Measurements from ENCODE around the gene RGS11.
"Not testable (repeated sequence)": the region's sequence is repeated elsewhere in the genome, so short reads cannot be mapped to it uniquely, and the experiment has no call there.

The RGS11 gene

DNA sequence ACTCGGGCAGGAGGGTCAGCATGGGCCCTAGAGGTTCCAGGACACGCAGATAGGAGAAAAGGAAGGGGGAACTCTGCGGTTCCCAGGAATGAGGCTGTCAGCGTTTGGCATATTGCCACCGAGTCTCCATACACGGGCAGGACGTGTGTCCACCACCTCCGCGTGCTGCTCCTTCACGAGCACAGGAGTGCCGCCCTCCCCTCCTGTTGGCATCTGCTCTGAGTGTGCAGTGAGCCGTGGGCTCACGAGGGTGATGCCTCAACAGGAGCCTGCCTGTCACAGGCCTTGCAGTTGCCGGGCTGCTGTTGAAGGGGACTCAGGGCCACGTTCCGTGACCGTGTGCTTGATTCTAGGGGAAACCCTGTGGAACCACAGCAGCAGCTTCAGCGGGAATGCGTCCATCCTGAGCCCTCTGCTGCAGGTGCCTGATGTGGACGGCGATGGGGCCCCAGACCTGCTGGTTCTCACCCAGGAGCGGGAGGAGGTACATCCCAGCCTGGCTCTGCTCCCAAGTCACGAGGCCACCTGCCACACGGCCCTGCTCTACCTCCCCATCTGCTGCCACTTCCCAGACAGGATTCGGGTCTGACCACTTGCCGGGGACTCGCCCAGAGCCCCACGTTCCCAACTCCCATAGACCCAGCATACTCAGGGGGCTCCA lies 14.6 kb downstream of the RGS11 start:
- DNase-seq = no peak

DNA sequence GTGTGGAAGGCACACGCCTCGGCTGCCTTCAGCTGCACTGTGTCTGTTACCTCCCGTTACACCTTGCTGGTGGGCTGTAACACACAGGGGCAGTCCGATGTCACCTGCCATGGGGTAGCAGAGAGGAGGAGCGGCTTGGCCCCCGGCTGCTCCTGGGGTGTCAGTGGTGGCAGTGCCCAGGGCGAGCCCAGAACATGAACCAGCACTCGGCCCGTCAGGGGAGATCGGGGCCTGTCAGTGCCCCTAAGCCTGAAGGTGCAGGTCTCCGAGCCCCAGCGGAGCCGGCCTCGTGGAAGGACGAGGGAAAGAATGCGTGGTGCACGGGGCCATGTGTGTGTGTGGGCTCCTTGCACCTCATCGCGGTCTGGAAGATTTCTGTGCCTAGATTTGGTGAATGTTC lies 15.4 kb downstream of the RGS11 start:
- no peak for DNase-seq

DNA sequence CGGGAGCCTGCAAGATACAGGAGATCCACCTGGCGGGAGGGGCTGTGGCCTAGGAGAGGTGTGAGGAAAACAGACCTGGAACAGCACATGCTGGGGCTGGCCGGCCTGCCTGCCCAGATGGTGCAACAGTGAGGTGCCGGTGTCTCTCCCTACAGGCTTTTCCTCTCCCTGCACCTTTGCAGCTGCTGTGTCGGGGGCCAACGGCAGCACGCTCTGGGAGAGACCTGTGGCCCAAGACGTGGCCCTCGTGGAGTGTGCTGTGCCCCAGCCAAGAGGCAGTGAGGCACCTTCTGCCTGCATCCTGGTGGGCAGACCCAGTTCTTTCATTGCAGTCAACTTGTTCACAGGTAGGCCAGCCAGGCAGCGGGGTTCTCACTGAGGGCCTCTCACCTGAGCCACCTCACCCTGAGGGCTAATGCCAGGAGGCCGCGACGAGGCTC lies 15.9 kb downstream of the RGS11 start:
- DNase-seq = no peak

DNA sequence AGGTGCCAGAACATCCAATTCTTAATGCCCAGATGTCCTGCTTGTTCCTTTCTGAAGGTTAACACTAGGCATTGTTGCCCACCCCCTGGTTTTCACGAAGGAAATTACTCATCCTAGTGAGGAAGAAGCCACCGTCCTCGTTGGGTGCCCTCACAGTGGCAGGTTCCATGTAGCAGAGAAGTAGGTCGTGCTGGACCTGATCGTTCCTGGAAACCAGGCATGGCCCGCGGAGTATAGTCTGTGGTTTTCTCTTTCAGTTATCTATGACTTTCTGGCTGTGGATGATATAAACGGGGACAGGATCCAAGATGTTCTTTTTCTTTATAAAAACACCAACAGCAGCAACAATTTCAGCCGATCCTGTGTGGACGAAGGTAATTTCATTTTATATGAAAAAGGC lies 16.5 kb downstream of the RGS11 start:
- DNase-seq = no peak

DNA sequence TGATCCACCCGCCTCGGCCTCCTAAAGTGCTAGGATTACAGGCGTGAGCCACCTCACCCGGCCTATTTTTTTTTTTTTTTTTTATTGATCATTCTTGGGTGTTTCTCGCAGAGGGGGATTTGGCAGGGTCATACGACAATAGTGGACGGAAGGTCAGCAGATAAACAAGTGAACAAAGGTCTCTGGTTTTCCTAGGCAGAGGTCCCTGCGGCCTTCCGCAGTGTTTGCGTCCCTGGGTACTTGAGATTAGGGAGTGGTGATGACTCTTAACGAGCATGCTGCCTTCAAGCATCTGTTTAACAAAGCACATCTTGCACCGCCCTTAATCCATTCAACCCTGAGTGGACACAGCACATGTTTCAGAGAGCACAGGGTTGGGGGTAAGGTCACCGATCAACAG lies 17.7 kb downstream of the RGS11 start:
- DNase-seq = not testable (repeated sequence)

DNA sequence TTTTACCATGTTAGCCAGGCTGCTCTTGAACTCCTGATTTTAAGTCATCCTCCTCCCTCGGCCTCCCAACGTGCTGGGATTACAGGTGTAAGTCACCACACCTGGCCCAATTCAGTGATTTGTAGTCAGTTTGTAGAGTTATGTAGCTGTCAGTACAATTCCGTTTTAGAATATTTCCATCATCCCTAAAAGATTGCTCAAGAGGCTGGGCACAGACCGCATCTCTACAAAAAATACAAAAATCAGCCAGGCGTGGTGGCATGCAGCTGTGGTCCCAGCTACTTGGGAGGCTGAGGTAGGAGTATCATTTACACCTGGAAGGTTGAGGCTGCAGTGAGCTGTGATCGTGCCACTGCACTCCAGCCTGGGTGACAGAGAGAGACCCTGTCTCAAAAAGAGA lies 20.6 kb downstream of the RGS11 start:
- DNase-seq = no peak

DNA sequence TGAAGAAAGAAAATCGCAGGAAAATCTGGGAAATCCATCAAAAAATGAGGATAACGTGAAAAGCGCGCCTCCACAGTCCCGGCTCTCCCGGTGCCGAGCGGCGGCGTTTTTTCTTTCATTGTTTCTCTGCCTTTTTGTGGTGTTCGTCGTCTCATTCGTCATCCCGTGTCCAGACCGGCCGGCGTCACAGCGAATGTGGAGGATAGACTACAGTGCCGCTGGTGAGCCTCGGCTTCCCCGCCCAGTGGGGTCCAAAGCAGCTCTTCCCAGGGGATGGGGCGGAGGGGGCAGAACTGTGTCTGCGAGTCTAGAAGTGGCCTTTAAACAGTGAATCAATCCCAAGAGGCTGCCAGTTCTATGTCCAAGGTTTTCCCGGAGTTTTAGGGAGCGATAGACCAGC lies 21.3 kb downstream of the RGS11 start:
- no peak for DNase-seq

DNA sequence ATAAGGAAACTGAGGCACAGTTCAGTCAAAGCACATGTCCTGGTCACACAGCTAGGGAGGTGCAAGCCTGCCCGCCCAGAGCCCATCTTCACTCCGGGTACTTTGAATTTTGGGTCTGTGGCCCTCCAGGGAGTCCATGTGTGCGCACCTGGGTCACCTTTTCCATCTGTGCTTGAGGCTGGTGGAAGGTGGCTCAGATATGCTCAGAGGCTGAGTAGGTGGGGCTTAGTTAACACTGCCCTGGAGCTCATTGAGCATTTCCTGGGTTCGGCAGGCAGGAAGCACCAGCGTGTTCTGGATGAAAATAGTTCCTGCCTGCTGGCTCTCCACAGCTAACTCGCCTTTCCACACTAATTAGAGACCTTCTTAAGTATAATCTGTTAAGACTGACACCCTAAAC lies 21.9 kb downstream of the RGS11 start:
- DNase-seq = no peak

DNA sequence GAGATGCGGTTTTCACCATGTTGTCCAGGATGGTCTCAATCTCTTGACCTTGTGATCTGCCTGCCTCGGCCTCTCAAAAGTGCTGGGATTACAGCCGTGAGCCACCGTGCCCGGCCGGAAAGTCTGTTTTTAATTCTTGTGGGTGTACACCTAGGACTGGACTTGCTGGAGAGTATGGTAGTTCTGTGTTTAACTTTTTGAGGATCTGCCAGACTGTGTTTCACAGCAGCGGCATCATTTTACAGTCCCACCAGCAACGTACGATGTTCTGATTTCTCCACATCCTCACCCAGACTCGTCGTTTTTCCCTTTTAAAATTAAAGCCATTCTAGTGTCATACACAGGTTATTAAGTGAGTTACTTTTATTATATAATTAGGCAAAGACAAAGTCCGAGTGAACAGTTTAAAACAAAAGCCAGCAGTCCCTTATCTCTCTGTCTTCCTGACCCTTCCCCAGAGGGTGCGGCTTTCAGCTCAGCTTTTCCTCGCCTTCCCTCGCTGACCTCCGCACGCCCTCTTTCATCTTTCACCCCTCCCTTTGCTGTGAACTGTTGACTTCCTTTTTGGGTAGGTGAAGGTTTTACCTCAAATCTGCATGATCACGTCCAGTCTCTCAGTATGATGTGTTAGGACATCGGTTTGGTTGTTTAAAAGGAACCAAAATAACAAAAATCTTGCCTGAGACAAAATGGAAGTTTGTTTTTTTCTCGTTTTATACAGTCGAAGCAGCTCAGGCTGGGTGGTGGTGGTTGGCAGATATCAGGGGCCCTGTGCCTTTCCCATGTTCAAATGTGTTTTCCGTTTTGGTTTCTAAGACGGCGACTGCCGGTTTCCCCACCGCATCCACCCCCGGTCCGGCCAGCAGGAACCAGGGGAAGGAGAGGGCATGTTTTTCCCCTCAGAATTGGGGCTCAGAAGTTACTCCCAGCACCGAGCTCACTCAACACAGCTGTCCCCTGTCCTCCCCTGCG lies 23.1 kb downstream of the RGS11 start:
- DNase-seq = peak; percentile 8

DNA sequence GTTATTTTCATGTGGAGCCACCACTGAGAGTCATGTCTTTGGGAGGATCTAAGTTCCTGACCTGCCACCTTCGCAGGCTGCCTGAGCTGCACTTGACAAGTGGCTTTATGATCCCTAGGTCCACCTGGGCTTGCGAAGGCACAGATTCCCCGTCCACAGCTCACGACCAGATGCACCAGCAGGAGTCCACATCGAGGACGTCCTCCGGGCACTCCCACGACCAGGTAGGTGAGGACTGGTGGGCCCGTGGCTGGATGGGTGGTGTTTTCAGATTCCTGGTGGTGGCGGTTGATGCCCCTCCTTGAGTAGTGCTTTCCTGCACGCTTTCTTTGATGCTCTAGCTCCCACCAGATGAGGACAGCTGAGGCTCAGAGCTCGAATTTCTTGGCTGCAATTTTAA lies 26.3 kb downstream of the RGS11 start:
- DNase-seq = no peak

DNA sequence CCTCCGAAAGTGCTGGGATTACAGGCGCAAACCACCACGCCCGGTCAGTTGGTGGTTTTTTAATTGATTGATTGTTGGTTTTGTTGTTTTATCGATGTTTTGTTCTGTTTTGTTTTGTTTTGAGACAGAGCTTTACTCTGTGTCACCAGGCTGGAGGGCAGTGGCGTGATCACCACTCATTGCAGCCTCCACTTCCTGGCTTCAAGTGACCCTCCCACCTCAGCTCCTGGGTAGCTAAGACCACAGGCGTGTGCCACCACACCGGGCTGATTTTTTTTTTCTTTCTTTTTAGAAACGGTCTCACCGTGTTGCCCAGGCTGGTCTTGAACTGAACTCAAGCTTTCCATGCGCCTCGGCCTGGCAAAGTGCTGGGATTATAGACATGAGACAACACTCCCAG lies 28.7 kb downstream of the RGS11 start:
- no peak for DNase-seq

DNA sequence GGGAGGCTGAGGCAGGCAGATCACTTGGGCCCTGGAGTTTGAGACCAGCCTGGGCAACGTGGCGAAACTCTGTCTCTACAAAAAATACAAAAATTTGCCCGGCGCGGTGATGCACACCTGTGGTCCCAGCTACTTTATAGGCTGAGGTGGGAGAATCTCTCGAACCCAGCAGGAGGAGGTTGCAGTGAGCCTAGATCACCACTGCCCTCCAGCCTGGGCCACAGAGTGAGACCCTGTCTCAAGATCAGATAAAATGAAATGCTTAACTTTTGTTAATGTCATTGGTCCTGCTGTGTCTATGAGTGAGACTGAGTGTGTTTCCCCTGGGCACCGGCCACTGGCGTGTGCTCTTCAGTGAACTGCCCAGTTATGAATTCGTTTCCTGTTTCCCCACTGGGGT lies 30.6 kb downstream of the RGS11 start:
- no peak for DNase-seq

DNA sequence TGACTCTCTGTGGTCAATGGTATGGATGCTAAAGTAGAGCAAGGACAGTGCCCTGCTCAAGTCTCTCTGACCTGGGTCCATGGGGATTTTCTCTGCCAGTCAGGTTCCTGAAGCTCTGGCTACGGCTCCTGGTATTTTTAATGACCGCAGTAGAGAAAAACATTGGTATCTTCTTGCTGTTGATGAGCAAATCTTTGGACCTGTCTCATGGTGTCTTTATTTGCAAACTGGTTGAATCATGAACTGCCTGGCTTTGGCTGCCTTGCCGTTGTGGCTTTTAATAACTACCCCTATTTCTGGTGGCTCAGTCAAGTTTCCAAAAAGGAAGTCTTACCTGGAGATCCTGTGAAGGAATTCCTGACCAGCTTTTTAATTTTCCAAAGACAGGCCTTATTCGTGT lies 32.4 kb downstream of the RGS11 start:
- no peak for DNase-seq

DNA sequence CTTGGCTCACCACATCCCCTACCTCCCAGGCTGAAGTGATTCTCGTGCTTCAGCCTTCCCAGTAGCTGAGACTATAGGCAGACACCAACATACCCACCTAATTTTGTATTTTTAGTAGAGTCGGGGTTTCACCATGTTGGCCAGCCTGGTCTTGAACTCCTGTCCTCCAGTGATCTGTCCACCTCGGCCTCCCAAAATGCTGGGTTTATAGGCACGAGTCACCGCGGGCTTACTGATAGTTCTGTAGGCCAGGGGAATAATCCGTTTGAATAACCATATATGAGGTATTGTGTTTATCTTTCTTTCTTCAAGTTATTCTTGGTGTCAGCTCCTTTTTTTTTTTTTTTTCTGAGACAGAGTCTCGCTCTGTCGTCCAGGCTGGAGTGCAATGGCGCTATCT lies 33.5 kb downstream of the RGS11 start:
- DNase-seq = no peak

DNA sequence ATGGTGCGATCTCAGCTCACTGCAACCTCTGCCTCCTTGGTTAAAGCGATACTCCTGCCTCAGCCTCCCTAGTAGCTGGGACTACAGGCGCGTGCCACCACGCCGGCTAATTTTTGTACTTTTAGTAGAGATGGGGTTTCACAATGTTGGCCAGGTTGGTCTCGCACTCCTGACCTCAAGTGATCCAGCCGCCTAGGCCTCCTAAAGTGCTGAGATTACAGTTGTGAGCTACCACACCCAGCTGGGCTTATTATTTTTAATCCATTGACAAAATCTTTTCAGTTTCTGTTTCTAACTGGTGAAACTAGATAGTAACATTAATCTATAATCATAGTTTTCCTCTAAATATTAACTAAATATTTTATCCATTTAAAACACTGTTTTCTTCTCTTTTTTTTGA lies 35.2 kb downstream of the RGS11 start:
- no peak for DNase-seq

DNA sequence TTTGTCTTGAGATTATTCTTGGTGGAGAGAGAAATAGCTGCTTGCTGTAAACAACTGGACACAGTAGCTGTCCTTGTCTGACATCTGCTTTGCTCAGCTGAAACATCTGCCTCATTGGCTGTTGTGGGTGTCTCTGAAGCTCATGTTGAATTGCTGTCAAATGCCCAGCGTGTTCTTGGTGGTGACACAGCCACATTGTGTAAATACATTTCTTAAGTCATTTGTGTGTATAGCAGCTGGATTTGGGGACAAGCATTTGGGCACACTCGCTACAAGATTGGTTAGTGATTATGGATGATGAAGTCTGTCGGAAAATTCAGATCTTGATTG lies 35.8 kb downstream of the RGS11 start:
- no peak for DNase-seq

DNA sequence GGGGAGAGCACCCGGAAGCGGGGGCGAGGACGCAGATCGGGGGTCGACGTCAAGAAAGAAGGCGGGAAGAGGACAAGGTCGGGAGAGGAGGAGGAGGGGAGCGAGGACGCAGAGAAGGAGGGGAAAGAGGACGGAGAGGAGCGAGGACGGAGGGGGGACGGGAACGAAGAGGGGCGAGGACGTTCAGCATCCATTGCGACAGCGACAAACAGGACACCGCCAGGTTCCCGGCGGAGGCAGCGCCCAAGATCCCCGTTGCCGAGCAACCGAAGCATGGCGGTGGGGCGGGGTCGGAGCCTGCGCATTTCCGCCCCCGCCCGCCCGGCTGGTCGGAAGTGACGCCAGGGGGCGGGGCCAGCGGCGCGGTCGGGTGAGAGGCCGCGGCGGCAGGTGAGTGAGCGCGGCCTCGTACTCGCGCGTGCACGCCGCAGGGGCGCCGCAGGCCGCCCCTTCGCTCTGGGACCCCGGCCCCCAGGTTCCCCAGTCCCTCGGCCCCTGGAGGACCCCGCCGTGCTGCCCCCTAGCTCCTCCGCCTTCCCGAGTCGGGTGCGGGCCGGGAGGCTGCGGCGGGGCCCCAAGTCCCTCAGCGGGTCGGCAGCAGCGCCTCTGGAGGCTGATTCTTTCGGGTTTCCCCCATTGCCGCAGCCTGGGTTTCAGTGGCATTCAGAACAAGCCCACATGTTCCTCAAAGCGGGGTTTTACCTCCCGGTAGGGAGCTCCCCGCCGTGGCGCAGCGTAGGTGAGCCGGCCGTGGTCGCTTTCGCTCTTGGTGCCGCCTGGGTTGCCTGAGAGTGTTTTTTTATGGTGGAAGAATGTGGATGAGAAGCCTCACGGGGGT lies 41.1 kb downstream of the RGS11 start, which contains the start of gene FAM234A:
FAM234A (plus strand) TSS at position 354 of the 838 bp plus-strand sequence. CDS start 19,593 bp downstream, outside the sequence.
- peak; percentile 93 for DNase-seq

DNA sequence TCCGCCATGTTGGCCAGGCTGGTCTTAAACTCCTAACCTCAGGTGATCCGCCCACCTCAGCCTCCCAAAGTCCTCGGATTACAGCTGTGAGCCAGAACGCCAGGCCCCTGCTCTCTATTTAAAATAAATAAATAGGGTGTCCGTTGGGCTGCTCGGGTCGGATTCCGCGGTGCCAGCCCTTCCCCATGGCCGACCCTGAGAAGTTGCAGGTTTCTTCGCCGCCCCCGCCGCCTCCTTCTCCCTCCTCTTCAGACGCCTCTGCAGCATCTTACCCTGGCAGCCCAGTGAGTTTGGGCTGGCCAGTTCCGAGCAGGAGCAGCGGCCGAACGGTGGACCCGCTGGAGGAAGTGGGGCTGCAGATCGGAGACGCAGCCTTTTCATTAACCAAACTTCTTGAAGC lies 44.8 kb downstream of the RGS11 start:
- no peak for DNase-seq

DNA sequence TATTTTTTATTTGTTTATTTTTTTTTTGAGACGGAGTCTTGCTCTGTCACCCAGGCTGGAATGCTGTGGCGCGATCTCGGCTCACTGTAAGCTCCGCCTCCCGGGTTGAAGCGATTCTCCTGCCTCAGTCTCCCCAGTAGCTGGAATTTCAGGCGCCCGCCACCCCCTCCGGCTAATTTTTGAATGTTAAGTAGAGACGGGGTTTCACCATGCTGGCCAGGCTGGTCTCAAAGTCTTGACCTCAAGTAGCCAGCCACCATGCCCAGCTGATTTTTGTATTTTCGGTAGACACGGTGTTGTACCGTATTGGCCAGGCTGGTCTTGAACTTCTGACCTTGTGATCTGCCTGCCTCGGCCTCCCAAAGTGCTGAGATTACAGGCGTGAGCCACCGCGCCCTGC lies 45.4 kb downstream of the RGS11 start:
- not testable (repeated sequence) for DNase-seq

DNA sequence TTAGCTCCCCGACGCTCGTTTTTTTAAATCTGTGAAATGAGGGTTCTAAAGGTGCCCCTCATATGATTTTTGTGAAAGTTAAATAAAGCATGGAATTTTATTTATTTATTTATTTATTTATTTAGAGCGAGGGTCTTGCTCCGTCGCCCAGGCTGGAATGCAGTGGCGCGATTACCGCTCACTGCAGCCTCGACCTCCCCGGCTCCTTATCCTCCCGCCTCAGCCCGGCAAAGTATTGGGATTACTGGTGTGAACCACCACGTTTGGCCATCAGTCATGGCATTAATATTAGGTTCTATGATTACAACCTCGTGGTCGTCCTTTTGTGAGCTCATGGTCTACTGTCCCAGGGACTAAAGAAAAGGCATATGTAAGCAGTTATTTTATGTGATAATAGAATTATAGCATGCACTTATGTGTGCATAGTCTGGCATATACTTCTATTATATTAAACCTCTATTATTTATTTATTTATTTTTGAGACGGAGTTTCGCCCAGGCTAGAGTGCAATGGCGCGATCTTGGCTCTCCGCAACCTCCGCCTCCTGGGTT lies 45.9 kb downstream of the RGS11 start:
- DNase-seq = no peak

DNA sequence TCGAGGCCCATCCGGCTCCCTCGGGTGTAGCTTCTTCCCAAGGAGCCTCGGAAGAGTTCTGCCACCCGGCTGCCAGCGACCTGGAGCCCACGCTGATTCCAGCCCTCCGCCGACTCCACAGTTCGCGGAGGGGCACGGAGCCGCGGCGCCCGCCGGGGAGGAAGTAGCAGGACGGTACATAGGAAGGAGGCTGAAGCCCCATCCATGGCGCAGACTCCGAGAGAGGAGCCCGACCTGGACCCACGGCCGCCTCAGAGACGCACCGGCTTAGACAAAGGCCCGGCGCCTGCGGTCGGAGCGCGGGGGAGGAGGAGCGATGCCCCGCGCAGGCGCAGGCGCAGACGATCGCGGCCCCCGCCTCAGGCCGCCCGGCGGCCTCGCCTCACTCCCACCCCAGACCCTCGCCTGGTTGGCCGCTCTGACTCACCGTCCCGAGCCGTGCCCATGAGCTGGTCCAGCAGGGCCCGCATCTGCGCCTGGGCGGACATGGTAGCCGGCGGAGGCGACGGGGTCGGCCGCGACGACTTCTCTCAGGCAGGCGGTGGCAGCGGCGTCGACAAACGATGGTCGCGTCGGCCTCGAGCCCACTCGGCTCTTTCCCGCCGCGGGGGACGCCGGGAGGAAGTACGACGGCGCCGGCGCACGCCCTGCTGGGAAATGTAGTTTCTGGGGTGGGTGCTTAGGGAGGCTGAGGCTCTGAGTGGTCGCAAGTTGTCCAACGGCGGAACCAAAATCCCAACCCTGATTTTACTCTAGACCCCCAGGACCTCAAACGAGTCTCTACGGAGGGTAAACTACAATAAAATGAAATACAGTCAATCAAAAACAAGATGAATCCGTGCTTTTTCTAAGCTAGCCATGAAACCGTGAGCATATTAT lies 46.7 kb downstream of the RGS11 start, which contains the start of gene LUC7L:
LUC7L (minus strand) TSS at position 598 of the 879 bp plus-strand sequence; CDS start at position 488, 110 bp downstream.
- peak; percentile 81 for DNase-seq

All from stimulated activated naive CD4-positive, alpha-beta T cell treated with Interleukin-2 at 50 U/mL for 16 hours (primary cell).